HepG2 (cell line): ENCODE results near the gene PYGB.

Source experiments
- ARID3A ChIP-seq: IDR thresholded peaks from 2 replicates; pipeline ENCODE4 v1.6.1; 2012; ENCODE audit warnings: low read depth, low read length, improper control_type of control experiment
- CTCF ChIP-seq: sonication (generic); formaldehyde crosslinking; IDR thresholded peaks from 2 replicates; pipeline ENCODE4 v1.5.0; 2020; ENCODE audit warnings: mild to moderate bottlenecking, missing genetic modification reagents, moderate library complexity
- DNMT1 ChIP-seq: sonication (generic); formaldehyde crosslinking; IDR thresholded peaks from 2 replicates; pipeline ENCODE4 v1.5.1; 2020; ENCODE audit warnings: mild to moderate bottlenecking, missing genetic modification reagents
- FOSL1 ChIP-seq: sonication (generic); formaldehyde crosslinking; IDR thresholded peaks from 2 replicates; pipeline ENCODE4 v1.9.0; 2021; ENCODE audit warnings: missing genetic modification reagents, borderline replicate concordance
- HMGXB4 ChIP-seq, 2 experiments: sonication (generic) in 1 of 2; formaldehyde crosslinking in 1 of 2; IDR thresholded peaks; 2 replicates each; pipeline versions ENCODE4 v1.4.0 to v1.6.1; 2018 to 2020; ENCODE audit warnings: missing genetic modification reagents in 2 of 2, borderline replicate concordance in 1 of 2, low read depth in 1 of 2, mild to moderate bottlenecking in 1 of 2, missing biosample characterization in 1 of 2
- MAFK ChIP-seq, 2 experiments: IDR thresholded peaks in 1 of 2; conservative IDR thresholded peaks in 1 of 2; 2 replicates each; pipeline ENCODE4 v1.6.1; 2011; ENCODE audit warnings: improper control_type of control experiment in 2 of 2, low read length in 2 of 2
- PHF5A ChIP-seq: IDR thresholded peaks from one replicate; pipeline ENCODE4 v1.6.1; 2018; ENCODE audit warnings: low read depth, missing genetic modification reagents; ENCODE audit not compliant: unreplicated experiment
- POLR2AphosphoS5 ChIP-seq: IDR thresholded peaks from 2 replicates; pipeline ENCODE4 v1.6.1; 2012; ENCODE audit warnings: low read depth, low read length
- PRDM10 ChIP-seq: sonication (generic); formaldehyde crosslinking; IDR thresholded peaks from 2 replicates; pipeline ENCODE4 v1.4.0; 2020; ENCODE audit warnings: low read depth, missing genetic modification reagents
- ZFP36 ChIP-seq: fragments of 150-350 bp; IDR thresholded peaks from 2 replicates; pipeline ENCODE4 v1.6.1; 2018; ENCODE audit warnings: borderline replicate concordance, low read length, low read depth; ENCODE audit not compliant: partially characterized antibody
- ZNF501 ChIP-seq: sonication (generic); formaldehyde crosslinking; IDR thresholded peaks from 2 replicates; pipeline ENCODE4 v1.5.1; 2020; ENCODE audit warnings: mild to moderate bottlenecking, moderate library complexity, missing genetic modification reagents
- ZNF512 ChIP-seq: sonication (generic); formaldehyde crosslinking; IDR thresholded peaks from 2 replicates; pipeline ENCODE4 v1.4.0; 2020; ENCODE audit warnings: mild to moderate bottlenecking, missing genetic modification reagents
- ZNF567 ChIP-seq: sonication (generic); formaldehyde crosslinking; IDR thresholded peaks from 2 replicates; pipeline ENCODE4 v1.8.1; 2023; ENCODE audit warnings: mild to moderate bottlenecking, missing genetic modification reagents, borderline replicate concordance
- ZNF687 ChIP-seq: sonication (generic); formaldehyde crosslinking; IDR thresholded peaks from 2 replicates; pipeline ENCODE4 v1.5.1; 2020; ENCODE audit warnings: mild to moderate bottlenecking, missing genetic modification reagents, moderate library complexity

- TF ChIP-seq ZNF501 (no peak), CTCF (CRISPR knock-in tag) (no peak), FOSL1 (CRISPR knock-in tag) (no peak), PHF5A (CRISPR knock-in tag) (no peak), ZNF687 (no peak), POLR2AphosphoS5 (no peak), DNMT1 (CRISPR knock-in tag) (no peak), ARID3A (no peak), PRDM10 (CRISPR knock-in tag) (no peak), ZFP36 (no peak), MAFK (conservative IDR thresholded peaks at IDR 0.05 in 1 of 2, IDR thresholded peaks at IDR 0.05 in 1 of 2; ENCODE audit: low read length in 2 of 2) (peak; percentile 68 to 72), HMGXB4 (CRISPR knock-in tag; IDR thresholded peaks at IDR 0.05; ENCODE audit: borderline replicate concordance in 1 of 2, low read depth in 1 of 2) (no peak), ZNF567 (no peak), ZNF512 (CRISPR knock-in tag) (no peak)
These were observed 2.9 kb upstream of the PYGB start for GRCh38 chr20:25244976-25245375.
